HG03378 (cell line): Measurements from ENCODE around the gene CUX1.

Source experiments
- ATAC-seq: cut with Tn5 transposase; IDR thresholded peaks from one replicate; pipeline ENCODE4 v1.9.1; 2021; ENCODE audit warnings: mild to moderate bottlenecking, moderate library complexity; ENCODE audit not compliant: unreplicated experiment

The CUX1 gene

DNA sequence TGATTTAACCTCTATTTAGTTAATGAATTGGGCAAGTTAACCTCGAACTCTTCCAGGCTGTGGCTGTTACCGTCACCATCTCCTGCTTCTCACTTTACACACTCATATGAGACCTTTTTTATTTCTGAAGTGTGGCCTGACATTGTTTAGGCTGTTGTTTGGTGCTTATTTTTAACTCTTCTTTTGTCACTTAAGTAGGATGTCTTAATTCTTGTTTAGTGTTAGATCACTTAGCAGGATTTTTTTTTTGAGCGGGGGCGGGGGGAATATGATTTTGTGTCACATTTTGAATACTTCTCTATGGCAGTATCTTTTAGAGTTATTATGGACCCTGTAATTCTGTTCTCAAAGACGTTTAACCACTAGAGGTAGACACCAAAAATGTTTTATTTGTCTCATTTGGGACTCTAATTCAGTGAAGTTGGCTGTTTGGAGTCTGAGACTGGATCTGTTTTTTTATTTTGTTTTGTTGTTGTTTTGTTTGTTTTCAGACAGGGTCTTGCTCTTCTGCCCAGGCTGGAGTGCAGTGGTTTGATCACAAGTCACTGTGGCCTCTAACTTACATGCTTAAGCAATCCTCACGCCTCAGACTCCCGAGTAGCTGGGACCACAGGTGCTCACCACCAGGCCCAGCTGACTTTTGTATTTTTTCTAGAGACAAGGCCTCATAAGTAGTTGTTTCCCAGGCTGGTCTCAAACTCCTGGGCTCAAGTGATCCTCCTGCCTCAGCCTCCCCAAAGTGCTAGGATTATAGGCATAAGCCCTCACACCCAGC lies 73.5 kb downstream of the CUX1 start:
- ATAC-seq: no peak

DNA sequence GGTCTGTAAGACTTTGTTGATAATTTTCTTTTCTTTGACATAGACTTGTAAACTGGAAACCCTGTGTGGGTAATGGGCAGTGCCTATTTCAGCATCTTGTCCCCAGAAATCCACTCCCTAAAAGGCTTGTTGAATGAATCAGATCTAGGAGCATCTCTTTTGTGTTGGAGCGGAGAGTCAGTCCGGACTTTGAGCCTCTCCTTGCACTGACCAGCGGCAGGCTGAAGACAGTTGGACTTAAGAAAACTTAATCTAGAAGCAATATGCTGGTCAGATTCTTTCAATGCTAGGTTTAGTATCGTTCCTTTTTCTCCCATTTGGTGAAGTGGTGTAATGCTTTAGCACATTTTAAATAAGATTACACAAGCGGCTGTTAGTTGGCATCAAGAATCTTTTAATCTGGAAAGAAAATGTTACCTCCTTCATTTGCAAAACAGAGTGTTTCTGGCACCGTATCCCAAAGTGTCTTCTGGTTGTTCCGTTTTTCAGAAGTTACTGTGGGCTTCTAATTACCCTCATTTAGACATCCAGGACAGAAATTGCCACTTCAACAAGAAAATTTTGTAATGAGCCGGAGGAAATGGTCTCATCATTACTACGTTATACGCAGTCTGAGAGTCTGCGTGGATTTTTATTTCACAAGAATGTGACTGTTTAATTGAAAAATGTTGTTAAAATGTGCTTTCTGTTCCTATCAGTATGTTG lies 74.7 kb downstream of the CUX1 start:
- no peak for ATAC-seq

DNA sequence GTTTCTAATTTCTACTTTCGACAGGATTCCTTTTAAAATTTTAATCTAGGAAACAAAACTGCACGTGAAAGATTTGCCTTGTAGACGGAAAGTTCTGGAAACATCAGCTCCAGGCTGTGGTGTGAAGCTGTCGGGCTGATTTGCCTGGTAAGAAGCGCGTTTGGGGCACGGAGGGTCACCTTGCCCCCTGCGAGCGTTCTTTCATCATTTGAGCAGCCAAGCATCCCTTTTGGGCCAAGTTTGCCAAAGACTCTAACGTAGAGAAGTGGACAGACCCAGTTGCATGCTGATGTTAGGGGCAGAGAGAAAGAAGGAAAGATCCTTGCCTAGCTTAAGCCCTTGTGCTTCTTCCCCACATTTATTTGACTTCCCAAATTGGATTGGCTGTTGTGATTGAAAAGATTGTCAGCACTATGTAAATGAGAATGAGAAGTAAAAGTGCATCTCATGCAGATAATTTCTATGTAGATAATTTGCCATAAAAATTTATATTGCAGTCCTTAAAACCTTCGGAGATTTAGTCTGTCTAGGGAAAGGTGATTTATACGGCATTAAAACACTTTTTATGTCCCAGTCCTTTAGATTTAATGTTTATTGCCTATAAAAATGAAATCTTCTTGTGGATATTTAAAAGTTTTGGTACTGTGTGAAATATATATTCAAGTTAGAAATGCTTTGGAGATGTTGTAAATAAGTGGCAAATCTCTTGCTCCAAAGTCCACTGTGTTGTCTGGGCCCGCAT lies 76.1 kb downstream of the CUX1 start:
- no peak for ATAC-seq

DNA sequence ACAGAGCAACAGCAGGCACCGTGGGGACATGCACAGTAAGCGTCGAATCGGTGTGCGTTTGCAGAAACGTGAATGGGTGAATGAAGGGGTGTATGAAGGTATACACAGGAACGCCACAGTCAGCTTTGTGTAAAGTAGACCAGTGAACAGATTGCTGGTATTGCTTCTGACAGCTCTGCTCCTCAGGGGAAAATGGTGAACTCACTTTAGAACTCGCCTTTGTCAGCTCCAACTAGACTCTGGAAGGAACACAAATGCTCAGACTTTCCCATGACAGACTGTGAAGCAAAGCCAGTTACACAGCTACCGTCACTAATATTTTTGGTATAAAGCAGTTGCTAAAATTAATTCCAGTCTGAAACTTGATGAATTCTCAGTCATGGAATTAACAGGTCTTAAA lies 78.9 kb downstream of the CUX1 start:
- ATAC-seq: no peak

DNA sequence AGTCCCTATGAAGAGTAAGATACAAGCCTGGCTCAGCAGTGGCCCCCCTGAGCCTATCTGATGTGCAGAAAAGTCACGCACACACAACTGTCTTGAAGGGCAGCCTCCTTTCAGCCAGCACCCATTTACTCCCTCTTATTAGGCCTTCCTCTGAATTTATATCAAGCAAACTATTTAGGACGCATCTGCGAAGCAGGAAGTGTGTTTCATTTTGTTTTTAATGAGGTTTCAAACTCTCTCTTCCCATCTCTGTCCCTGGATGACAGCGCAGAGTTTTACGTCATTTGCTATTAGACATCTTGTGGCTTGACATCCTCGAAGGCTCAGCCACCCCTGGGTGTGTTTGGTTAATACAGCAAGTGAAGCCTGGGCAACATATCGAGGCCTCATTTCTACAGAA lies 79.5 kb downstream of the CUX1 start:
- no peak for ATAC-seq

DNA sequence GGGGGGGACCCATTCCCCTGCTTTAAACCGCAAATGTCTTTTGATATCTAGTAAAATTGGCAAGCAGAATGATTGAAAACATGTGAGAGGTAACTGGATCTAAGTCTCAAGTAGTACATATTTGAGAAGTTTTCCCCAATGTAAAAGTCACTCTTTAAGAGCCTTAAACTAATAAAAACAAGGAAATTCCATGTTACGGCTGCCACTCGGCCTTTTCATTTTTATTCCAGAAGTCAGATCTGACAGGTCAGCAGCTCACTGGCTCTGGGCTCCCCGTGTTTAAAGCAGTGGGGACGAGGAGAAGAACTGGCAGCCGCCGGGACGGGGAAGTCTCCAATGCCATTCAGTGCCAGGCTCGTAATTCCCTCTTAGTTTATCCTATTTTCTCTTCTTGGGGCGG lies 80.7 kb downstream of the CUX1 start:
- ATAC-seq: no peak

DNA sequence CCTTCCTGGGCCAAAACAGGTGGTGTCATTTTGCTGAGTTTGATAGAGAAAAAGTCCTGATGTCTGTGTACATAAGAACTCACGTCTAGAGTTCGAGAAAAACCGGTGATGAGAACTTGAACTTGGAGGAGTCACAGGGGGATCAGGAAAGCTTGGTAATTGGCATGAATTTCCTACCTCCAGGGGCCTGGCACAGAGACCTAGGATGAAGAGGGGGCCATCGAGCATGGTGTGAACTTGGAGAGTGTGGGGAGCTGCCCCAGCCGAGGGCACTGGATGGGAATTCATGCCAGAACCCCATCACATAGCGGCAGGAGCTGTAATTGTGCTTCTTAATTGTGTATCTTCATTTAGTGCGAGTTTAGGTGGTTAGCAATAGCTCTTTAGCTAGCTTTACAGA lies 82.2 kb downstream of the CUX1 start:
- ATAC-seq: no peak

DNA sequence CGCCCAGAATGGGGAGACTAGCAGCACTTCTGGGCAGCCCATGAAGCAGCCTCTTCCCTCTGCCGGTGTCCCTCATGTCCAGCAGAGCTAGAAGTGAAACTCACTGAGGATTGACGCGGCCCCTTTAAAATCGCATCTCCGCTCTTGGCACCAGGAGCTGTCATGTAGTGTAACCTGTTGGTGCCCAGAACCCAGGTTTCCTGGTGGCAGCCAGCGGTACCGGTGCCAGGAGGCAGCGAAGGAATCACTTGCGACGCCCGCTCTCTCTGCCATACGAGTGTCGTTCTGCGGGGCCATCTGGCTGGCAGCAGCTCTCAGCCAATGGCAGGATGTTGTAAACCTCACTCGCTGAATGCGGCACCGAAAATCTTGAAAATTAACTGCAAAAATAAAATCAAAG lies 82.7 kb downstream of the CUX1 start:
- ATAC-seq: no peak

DNA sequence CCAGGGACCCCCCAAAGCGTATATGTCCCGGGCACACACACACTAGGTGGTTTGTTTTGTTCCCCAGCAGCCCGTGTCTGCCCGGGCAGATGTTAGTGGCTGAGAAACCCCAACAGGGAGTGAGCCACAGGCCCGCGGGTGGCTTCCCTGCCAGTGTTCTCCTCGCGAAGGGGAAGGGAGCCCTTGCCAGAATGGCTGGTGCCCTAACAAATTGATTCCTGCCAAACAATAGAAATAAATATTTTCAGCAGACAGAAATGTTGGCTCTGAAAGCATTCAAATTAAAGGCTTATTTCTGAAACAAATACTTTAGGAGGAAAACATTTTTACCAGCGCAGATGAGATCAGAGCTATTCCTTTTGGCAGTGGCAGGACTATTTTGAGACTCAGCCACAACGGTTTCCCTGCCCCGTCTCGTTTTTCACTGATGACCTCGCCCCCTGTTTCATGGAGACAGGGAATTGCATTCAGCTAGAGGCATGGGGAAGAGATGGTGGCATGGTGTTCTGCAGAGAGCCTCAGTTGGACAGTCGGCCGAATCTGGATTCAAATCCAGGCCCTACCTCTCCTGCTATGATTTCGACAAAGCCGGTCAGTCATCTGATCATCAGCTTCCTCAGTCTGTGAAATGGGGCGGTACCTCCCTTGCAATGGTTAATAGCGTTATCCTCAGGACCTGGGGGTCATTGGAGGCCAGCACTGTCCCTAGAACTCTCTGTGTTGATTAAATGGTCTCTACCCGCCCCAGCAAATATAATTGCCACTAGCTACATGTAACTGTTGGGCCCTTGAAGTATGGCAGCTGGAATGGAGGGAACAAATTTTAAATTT lies 84.5 kb downstream of the CUX1 start:
- no peak for ATAC-seq

DNA sequence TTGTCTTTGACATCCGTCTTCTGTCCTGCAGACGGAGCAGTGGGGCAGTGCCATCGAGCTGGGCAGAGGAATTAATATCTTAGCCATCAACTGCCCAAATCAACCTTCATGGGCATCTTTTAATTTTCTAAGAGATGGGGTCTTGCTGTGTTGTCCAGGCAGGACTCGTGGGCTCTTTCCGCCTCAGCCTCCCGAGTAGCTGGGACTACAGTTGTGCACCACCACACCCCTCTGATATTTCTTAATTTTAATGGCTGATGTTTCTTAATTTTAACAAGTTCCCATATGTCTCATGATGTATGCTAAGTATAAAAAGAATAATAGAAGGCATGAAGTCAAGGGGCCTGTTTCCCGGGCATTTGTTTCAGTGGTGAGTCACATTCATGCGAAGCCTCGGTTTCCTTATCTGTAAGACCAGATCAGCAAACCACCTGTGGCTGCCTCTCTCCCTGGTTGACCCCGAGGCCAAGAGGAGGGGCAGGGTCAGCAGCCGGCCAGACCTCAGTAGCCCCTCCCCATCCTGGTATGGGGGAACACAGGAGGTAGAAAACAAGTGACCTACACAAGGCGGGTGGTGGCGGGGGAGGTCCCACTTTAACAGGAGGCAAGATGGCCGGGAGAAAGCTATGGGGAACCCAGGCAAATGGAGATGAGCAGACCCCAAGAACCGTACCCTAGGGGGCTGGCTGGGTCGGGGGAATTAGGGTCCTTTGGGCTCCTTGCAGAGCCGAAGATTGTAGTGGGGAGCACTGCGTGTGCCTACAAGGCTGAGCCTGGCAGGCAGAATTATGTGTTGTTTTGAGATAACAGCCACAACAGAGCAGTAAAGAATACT lies 85.5 kb downstream of the CUX1 start:
- no peak for ATAC-seq

DNA sequence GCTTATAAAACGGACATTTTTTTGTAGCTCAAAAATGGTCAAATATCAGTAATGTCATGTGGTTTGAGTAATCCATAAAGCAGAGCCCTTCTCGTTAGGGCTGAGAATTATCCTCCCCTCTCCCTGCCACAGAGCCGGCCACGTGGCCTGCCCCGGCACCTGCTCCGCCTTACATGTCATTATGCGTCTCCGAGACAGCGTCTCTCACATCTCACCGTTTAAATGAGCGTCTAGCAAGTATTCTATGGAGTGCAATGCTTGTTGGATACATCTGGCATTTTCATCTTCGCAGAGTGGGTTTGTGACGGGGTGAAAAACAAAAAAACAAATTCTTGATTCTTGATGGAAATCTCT lies 86.1 kb downstream of the CUX1 start:
- ATAC-seq: no peak

DNA sequence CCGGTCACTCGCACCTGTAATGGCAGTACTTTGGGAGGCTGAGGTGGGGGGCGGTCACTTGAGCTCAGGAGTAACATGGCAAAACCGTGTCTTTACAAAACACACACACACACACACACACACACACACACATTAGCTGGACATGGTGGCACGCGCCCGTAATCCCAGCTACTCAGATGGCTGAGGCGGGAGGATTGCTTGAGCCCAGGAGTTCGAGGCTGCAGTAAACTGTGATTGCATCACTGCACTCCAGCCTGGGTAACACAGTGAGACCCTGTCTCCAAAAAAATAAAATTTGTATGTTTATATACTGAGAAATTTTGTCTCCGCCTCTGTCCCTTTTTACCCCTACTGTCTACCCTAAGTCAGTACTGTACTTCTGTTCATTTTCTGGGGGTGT lies 86.6 kb downstream of the CUX1 start:
- ATAC-seq: no peak

DNA sequence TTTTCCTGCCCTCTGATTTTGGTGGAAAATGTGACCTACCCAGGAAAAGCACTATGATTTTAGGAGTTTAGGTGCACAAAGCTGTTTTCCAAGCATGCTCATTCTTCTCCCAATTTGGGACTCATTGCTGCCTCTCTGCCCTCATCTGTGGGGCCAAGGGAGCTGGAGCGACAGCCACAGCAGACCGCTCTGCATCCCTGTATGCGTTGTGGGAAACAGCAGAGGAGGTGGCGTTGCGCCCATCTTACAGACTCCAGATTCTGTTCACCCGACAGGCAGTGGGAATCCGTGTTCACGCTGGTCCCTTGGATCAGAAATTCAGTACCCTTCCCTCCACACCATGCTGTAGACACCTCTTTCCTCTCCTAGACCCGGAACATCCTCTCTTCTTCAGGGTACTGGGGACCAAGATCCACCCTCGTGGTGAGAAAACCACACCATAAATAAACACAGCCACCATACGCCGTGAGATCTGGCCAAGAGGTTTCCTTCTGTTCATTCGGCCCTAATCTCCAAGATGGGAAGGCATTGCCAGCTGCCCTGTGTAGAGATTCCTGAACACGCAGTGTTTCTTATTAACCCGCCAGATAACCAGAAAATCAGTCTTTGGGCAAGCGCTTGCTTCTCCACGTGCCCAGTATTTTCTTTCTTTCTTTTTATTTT lies 87.9 kb downstream of the CUX1 start:
- ATAC-seq: no peak

DNA sequence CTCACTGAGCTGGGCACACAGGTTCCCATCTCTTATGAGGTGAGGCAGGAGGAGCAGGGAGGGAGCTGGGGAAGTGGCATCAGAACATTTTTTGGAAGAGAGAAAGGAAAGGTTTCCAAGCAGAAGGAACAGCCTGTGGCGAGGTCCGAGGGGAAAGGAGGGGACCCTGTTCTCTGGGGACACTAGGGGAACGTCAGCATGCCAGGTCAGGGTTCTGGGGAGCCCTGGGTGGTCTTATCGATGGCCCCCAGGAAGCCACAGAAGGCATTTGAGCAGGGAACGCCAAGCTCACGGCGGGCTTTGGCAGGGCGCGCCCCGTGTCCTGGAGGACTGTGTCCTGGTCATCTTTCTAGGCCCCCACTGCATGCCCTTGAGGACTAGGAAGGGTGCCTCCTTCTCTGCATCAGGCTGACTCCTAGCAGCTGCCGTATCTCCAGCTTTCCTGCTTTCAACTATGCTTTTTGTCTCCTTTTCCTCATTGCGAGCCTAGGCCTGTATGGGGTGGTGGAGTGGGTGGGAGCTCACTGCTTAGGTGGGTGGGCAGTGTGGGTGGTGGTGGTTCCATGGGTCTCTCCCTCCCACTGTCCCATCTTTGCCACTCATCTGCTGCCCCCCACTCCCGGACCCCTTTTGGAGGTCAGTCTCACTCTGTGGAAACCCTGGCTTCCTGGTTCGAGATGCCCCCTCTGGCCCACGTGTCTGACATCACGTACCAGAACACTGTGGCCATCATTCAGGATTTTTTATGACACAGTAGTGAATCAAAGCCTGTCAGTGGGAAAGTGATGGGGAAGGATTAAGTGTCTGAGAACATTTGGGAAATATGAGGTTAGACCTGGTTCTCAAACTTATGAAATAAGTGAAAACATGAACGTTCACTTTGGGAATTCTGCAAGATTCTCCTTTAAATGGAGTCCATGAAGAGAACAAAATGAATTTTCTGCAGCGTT lies 89.1 kb downstream of the CUX1 start:
- ATAC-seq: no peak

DNA sequence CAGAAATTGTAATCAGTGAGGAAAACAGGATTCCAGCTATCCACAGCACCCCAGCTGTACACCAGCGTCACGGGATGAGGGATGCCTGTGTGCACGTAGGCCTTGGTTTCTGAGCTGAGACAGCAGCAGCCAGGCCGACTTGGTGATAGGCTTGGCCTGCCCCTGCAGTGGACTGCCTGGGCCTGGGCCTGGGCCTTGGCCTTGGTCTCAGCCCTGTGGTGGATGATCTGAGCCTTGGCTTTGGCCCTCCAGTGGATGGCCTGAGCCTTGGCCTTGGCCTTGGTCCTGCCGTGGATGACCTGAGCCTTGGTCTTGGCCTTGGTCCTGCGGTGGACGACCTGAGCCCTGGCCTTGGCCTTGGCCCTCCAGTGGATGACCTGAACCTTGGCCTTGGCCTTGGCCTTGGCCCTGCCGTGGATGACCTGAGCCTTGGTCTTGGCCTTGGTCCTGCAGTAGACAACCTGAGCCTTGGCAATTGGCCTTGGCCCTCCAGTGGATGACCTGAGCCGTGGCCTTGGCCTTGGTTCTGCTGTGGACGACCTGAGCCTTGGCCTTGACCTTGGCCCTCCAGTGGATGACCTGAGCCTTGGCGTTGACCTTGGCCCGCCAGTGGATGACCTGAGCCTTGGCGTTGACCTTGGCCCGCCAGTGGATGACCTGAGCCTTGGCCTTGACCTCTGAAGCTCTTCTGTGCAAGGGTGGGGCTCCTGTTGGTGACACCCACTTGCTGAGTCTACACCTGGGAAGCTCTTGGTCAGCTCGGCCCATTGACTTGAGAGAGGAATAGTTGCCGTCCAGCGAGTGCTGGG lies 93.8 kb downstream of the CUX1 start:
- ATAC-seq: no peak

DNA sequence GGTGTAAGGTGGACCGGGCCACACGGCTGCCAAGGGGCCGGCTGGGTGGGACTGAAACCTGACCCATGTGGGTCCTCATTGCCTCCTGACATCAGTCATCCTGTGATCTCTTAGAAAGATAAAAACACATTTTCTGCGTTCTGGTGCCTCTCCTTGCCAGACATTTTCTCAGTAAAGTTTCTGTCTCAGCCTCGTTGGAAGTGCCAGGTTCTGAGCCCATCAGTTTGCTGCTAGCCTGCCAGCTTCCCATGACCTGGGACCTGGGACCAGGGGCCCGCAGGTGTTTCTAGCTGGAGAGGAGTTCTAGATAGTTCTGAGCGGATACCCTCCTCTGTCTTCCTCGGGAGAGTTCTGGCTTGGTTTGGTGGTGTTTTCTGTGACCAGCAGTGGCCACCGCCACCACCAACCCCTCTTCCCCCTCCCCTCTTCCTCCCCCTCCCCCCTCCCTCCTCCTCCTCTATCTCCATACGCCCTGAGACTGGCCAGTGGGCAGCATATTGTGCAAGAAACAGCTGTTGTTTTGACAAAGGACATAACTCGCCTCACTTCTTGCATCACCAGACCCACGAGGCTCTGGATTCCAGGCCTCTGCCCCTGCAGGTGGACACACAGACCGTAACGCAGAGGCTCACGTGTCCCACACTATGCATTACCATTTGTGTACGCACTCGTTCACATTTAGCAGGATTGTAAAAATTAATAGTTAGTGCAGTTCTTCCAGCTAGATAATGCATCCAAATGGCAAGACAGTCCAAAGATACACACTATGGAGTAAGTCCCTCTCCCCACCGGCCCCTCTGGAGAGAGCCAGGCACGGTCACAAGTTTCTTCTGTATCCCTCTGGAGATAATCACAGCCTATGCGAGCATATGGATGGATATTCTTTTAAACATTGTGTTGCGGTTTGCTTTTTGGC lies 94.6 kb downstream of the CUX1 start:
- ATAC-seq: no peak

DNA sequence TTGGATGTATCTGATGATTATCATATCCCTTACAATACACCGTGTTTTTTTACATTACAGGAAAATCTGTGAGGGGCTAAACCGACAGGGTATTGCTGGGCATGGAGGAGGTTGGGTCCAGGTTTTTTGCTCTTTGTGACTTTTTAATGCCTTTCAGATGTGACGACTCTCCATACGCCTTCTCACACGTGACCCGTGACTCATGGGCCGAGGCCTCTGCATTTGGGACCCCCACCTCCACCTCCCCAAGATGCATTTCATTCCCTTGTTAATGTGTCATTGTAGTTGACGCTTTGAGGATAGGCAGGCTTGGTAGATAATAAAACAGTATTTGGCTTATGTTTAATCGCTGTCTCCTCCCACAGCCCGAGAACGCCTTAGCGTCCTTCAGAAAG lies 95.3 kb downstream of the CUX1 start:
- ATAC-seq: no peak
